Measurements from ENCODE around the gene RNF8.

Gene RNF8

DNA sequence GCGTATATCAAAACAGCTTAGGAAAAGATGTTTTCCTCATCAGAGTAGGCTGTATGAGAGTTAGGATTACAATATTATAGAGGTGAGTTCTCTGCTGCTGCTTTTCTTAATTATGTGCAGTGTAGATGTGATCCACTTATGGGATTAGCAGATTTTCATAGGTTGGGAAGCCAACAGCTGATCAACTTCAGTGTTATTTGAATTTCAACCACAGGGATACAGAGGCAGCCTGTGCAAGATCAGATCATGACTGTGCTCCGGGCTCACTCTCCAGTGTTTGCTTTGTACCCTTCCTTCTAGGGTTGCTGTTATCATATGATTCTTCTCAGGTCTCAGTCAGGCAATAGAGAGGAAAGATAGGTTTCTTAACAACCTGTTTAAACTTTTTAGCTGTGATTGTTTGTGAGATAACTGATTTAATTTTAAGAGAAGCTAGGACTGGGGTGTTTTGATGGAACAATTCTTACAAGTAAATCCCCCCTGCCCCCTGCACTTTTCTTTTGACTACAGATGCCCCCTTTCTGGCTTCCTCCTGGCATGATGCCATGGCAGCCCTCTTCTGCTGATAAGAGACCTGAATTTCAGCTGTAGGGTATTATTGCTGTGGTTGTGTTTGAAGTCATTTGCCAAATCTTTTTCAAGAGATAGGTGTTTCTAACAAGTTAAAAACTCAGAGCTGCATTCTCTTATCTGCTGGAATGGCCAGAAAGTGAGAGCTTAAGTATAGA lies 8.5 kb downstream of the RNF8 start:
- DNase-seq = no peak

DNA sequence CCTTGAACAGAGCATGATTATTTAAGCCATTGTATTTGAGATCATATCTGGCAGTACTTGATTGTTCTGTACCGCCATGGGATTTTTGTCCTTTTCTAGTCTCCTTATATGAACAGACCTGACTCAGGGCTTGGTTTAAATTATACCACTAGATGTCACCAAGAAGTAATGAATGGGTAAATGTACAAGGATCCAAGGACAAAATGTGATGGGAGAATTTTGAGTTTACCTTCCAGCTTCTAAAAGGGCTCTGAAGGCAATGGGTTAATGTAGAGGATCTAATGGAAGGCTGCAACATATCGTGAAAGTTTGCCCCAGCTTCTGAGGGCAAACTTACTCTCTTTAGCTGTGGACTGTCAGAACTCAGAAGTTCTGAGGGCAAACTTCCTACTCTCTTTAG lies 12.0 kb downstream of the RNF8 start:
- no peak for DNase-seq

GRCh38 chr6:37366910-37367309 lies 13.1 kb downstream of the RNF8 start:
- no peak for DNase-seq

DNA sequence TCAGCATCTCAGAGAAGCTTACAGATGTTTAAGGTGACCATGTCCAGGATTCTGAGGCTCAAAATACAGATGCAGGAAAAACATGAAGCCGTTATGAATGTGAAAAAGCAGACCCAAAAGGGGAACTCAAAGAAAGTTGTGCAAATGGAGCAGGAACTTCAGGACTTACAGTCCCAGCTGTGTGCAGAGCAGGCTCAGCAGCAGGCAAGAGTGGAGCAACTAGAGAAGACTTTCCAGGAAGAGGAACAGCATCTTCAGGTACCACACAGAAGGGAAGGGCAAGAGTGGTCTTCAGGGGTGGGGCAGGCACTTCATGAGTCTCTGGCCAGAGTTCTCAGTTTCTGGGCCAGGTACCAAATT lies 15.2 kb downstream of the RNF8 start:
- no peak for DNase-seq

- no peak for DNase-seq
These were observed 15.8 kb downstream of the RNF8 start for GRCh38 chr6:37369321-37370201.

DNA sequence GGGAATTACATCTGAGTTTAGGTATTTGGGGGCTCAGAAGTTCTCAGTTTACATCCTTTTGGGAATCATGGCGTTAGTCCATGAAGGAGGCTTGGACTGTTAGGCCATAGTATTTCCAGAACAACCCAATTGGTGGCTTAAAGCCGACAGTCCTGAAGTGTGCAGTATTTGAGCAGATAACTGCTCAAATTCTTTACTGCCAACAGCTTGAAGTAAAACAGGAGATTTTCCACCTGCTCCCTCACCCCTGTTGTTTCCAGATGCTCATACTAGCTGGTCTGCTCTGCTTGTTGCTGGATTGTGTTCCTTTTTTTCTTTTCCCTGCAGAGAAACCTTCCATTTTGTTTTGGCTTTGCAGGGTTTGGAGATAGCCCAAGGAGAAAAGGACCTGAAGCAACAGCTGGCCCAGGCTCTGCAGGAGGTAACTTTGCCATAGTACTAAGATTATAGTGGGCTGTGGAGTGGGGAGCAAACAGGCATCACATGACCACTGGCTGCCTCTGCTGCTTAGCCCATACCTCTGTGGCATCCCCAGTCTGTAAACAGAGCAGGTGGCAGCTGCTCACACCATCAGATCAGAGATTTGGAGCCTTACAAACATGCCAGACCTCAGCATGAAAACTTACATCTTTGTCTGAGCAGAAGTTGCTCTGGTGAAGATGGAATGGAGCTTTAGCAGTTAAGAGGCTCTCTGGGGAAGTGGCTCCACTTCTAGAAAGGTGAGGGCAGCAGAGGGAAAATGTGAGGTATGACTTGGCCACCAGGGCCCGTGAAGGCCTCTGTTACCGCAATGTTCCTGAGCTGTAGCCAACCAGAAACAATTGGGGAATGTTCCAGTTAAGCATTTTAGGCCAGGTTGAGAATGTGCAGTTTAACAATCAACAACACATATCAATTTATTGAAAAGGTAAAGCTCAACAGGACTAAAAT lies 17.6 kb downstream of the RNF8 start:
- DNase-seq = no peak

- DNase-seq = no peak
These were observed 18.3 kb downstream of the RNF8 start for GRCh38 chr6:37372116-37372515.

DNA sequence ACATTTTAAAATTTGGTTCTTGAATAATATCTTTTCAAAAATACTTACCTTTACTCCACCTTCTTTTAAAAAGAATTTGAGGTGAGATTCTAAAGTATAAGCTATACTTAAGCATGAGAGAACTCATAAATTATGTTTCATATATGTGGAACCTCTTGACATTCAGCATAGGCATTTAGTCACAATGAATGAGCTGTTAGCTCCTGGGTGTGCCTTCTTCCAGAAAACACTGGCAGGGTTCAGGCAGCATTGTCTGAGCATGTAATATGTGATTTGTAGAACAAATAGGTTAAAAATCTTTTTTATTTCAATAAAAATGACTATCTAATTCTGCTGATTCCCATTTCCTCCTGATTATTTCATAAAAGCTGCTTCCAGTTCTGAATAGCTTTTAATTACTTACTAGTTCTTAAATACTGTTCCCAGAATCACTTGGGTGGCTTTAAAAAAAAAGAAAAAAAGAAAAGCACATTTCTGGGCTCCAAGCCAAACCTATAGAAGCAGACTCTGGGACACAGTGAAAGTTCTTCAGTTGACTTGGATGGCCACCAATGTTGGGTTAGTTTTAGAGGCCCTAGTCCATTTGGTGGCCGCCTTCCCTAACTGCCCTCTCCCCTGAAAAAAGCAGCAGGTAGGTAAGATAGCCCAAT lies 20.2 kb downstream of the RNF8 start:
- no peak for DNase-seq

DNA sequence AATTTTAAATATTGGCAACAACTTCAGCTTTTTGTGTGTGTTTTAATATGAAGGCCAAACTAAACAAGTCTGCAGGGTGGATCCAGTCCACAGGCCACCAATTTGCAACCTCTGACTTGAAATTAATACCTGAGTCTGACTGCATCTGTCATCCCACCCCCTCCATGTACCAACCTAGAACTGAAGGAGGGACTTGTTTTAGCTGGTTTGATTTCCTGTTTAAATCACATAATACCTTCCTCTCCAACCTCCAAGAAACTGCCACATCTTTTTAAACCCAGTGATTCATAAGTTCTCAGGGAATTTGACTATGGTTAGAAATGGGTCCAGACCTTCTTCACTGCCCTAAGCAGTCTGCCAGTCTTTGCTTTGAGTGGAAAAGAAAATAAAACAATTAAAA lies 21.6 kb downstream of the RNF8 start:
- no peak for DNase-seq

GRCh38 chr6:37376078-37376743 lies 22.4 kb downstream of the RNF8 start:
- no peak for DNase-seq

DNA sequence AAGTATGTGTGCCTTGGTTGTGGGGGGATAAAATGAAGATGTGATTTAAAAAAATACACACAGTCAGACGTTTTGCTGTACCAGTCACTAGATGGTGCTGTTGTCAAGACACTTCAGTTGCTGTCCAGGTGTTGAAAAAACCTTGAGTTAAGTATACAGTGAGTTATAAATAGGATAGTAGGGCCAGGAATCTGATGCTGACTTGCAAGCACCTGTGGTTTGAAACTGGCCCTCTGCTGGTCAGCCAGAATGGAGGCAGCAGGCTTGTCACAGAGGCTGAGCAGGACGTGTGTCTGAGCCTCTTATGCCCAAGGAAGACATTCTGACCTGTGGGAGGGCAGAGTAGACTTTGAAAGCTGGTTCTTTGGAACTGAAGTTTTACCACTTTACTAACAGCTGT lies 27.8 kb downstream of the RNF8 start:
- no peak for DNase-seq

DNA sequence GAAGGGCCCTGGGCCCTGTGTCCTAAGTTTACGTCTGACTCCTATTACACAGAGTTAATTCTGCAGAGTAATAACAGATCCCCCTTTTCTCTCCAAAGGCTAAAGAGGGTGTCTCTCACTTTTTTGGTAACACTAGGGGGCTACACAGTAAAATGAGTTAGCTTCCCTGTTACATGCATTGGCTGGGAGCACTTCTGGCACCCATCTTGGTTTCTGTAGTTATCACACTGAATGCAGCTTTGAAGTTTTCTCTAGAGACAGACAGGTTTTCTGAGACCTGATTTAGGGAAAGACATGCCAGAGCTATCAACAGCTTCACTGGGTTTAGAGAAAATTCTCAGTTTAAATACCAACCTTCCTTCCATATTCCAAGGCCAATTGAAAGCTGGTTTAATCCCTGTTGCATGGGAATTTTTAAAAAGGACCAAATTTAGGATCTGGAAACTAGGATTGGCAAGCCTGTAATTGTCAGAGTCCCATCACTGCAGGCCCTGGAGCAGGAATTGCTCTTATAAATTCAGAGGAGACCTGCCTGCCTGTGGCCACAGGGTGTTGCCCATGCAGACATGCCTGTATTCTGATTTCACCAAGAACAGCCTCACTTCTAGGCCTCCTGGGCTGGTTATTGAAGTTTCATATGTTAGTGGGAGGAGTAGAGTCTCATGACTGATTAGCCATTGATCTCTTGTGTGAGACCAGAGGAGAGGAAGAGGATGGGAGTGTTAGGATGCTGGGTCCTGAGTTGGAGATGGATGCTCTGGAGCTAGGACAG lies 29.4 kb downstream of the RNF8 start:
- DNase-seq = no peak

DNA sequence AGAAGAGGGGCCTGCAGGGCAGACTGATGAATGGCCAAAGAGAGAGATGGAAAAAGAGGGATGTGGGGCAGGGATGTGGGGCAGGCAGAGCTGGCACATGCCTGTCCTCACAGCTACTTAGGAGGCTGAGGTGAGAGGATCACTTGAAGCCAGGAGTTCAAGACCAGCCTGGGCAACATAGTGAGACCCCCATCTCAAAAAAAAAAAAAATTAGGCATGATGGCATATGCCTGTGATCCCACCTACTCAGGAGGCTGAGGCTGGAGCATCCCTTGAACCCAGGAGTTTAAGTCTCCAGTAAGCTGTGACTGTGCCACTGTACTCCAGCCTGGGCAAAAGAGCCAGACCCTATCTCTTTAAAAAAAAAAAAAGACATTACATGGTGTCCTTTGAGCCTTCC lies 34.8 kb downstream of the RNF8 start:
- DNase-seq = no peak

DNA sequence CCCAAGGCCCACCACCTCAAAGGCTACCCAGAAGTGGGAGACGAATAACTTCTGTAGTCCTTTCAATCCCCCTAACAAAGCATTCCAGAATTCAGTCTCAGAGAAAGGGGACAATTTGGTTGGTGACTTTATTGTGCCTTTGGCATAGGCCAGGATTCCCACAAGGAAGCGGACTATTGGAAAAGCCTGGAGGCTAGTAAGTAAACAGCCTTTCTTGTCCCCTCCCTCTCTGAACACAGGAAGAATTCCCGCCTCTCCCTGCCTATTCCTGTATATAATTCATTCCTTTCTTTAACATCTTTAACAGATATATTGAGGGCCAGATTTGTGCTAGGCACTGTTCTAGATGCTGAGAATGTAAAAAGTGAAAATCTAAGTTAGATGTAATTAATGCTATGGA lies 36.1 kb downstream of the RNF8 start:
- DNase-seq = no peak

GRCh38 chr6:37391120-37391519 lies 37.3 kb downstream of the RNF8 start:
- DNase-seq = no peak

GRCh38 chr6:37392821-37393220 lies 39.0 kb downstream of the RNF8 start:
- no peak for DNase-seq

DNA sequence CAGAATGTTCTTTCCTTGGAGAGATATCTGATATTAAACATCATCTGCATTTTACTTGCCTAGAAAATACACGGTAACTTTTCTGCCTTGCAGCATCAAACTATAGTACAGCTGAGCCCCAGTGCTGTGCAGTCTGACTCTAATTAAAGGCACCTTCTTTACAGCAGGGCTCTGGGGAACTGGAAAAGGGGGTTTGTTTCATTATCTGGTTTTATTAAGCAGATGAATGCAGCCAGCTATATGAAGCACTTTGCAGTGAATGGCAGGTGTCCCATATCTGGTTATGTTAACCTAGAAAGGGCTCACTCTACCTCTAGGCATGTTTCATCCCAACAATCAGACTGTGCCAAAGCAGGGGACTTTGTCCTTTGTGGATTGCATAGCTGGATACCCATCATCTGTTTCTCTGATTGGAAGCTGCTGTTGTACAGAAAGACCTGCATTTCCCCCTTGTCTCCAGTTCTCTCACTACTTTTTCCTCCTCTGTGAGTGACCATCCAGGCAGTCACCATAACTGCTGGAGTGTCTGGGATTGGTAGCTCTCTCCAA lies 39.7 kb downstream of the RNF8 start:
- DNase-seq = no peak

DNA sequence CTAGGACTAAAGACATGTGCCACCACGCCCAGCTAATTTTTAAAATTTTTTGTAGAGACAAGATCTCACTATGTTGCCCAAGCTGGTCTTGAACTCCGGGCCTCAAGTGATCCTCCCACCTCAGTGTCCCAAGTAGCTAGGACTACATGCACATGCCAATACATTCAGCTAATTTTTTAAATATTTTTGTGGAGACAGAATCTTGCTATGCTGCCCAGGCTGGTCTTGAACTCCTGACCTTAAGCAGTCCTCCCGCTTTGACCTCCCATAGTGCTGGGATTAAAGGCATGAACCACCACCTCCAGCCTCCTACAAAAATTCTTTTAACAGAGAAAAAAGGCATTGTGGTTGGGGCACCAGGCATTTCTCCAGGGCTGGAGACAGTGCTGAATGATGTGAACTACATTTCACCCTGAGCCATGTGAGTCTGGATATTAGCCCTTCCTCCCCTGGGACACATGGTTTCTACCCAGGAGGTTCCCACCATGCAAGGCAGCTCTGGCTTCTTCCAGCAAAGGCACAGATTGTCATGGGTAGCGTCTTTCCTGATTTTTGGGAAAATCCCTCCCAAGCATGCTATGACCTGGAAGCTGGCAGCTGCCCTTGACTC lies 42.9 kb downstream of the RNF8 start:
- DNase-seq = no peak

DNA sequence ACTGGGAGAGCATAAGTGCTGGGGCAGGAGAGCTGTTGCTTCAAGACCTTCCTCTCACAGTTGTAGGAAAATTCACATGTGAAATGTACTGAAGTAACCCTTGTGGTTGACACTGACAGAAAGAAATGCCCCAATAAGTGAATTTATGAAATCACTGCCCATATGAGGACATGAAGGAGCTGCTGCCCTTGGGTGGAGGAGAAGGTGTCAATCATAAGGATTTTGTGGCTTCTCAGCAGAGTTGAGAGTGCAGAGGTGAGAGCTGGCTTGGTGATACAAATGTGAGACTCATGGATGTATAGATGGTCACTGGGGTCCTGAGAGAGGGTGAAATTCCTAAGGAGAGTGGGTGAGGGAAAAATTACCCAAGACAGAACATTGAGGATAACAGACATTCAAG lies 45.3 kb downstream of the RNF8 start:
- DNase-seq = no peak

GRCh38 chr6:37399795-37400490 lies 46.2 kb downstream of the RNF8 start:
- DNase-seq = no peak
